ENCODE results near the gene KRTAP10-6. TPM values are rescaled to one million over a fixed set of nuclear protein-coding genes. Genes with fewer than 3 reads are reported as not detected.
"Not testable (repeated sequence)": the region's sequence is repeated elsewhere in the genome, so short reads cannot be mapped to it uniquely, and the experiment has no call there.

KRTAP10-6 gene
- total RNA-seq, 1 donor from 2014 or later: not detected

DNA sequence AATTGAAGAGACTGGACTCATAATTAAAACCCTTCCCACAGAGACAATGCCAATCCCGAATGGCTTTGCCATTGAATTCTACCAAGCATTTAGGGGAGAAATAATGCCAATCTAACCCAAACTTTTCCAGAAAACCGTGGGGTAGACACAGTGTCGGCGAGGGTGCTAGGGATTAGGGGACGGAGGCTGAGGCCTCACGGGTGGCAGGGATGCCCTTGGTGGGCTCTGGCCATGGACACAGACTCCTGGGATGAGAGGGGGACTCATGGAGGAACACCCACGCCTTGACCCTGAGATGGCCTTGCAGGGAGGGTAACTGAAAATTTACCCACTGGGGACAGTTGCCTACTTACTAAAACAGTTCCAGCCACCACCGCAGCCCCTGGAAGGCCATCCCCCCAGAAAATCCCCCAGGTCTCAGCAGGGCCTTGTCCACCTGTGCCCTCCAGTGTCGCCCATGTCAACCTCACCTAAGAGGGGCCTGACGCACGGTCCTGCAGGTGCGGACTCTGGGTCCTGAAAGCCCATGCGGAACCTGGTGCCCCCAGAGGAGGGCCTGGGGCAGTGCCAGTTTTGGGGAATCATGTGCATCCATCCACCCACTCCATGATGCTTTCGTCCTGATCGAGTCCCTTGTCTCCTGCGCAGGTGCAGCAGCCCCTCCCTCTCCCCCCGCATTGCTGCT lies 13.8 kb downstream of the KRTAP10-6 start:
- Histone ChIP-seq H3K27me3 (ENCODE audit: control insufficient read depth, insufficient read depth, low read length) (no peaks in the 10 kb centered on the region), H3K36me3 (ENCODE audit: control insufficient read depth, insufficient read depth, low read length) (no peaks in the 10 kb centered on the region), H3K4me3 (ENCODE audit: low read depth, low read length) (no peak overlapping the region)
- TF ChIP-seq, protein P1, sequence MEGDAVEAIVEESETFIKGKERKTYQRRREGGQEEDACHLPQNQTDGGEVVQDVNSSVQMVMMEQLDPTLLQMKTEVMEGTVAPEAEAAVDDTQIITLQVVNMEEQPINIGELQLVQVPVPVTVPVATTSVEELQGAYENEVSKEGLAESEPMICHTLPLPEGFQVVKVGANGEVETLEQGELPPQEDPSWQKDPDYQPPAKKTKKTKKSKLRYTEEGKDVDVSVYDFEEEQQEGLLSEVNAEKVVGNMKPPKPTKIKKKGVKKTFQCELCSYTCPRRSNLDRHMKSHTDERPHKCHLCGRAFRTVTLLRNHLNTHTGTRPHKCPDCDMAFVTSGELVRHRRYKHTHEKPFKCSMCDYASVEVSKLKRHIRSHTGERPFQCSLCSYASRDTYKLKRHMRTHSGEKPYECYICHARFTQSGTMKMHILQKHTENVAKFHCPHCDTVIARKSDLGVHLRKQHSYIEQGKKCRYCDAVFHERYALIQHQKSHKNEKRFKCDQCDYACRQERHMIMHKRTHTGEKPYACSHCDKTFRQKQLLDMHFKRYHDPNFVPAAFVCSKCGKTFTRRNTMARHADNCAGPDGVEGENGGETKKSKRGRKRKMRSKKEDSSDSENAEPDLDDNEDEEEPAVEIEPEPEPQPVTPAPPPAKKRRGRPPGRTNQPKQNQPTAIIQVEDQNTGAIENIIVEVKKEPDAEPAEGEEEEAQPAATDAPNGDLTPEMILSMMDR (IDR thresholded peaks at IDR 0.05; ENCODE audit: insufficient read depth, low read length, severe bottlenecking): no peak
- FAIRE-seq (no peak), DNase-seq (ENCODE audit: low read depth) (no peak)

DNA sequence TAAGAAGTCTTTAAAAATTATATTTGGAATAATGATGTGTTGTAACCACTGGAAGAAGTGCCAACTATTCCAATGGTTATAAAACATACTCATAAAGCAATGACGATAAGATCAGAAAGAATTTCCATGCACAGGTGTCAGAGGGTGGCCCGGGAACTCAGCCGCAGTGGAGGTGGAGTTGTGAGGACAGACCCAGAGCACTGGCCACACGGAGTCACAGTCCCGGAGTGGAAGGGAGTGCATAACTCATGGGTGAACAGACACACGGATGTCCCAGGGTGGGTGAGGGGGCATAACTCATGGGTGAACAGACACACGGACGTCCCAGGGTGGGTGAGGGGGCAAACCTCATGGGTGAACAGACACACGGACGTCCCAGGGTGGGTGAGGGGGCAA lies 16.3 kb downstream of the KRTAP10-6 start:
- TF ChIP-seq, protein P1 (IDR thresholded peaks at IDR 0.05; ENCODE audit: insufficient read depth, low read length, severe bottlenecking): no peak
- FAIRE-seq (no peak), DNase-seq (ENCODE audit: low read depth) (no peak)
- Histone ChIP-seq H3K36me3 (ENCODE audit: control insufficient read depth, insufficient read depth, low read length) (no peaks in the 10 kb centered on the region), H3K27me3 (ENCODE audit: control insufficient read depth, insufficient read depth, low read length) (no peaks in the 10 kb centered on the region), H3K4me3 (ENCODE audit: low read depth, low read length) (no peak overlapping the region)

DNA sequence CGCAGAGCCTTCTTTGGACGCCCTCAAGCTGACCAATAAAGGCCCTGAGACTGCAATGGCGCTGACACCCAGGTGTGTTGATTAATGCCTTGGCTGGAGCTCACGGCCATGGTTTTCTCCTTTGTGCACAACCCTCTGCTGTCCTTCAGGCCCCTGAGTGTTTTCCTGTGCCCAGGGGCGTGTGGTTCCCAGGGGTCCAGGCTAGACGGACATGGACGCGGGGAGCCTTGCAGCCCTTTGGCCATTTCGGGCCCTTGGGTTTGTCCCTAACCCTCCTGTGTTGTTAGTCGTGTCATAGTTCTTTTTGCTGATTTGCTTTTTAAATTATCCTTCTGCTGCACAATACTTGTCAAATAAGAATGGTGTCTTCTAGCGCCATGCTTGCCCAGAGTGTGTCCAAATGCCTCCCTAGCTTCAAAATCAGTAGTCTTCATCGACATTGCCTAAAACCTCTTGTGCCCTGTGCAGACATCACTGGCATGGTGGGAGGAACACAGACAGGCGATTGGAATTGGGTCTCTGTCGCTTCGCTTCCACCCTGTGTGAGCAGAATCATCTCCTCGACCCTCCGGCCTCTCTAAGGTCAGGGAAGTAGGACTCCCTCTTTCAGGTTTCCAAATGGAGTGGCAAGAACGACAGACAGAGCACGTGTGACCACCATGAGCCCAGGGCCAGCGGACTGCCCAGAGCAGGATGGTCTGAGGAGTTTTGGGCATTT lies 16.8 kb downstream of the KRTAP10-6 start:
- FAIRE-seq: no peak
- Histone ChIP-seq H3K4me3 (ENCODE audit: low read depth, low read length) (no peak overlapping the region), H3K27me3 (ENCODE audit: control insufficient read depth, insufficient read depth, low read length) (no peaks in the 10 kb centered on the region), H3K36me3 (ENCODE audit: control insufficient read depth, insufficient read depth, low read length) (no peaks in the 10 kb centered on the region)
- TF ChIP-seq, protein P1 (IDR thresholded peaks at IDR 0.05; ENCODE audit: insufficient read depth, low read length, severe bottlenecking): no peak
- no peak for DNase-seq (ENCODE audit: low read depth)

DNA sequence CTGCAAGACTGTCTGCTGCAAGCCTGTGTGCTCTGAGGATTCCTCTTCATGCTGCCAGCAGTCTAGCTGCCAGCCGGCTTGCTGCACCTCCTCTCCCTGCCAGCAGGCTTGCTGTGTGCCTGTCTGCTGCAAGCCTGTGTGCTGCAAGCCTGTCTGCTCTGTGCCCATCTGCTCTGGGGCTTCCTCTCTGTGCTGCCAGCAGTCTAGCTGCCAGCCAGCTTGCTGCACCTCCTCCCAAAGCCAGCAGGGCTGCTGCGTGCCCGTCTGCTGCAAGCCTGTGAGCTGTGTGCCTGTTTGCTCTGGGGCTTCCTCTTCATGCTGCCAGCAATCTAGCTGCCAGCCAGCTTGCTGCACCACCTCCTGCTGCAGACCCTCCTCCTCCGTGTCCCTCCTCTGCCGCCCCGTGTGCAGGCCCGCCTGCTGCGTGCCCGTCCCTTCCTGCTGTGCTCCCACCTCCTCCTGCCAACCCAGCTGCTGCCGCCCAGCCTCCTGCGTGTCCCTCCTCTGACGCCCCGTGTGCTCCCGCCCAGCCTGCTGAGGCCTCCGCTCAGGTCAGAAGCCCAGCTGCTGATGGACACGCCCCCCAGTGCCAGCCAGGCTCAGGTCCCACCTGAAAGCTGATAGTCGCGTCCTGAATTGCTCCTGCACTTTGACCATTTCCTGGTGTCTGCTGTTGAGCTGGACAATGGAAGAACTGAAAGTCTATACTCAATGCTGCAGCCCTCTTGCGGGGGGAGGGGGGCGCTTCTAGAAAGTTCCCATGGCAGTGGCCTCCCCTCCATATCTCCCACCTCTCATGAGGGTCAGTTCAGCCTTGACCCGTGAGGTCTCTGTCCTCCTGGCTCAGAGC lies 17.6 kb downstream of the KRTAP10-6 start:
- Histone ChIP-seq H3K36me3 (ENCODE audit: control insufficient read depth, insufficient read depth, low read length) (no peaks in the 10 kb centered on the region), H3K4me3 (ENCODE audit: low read depth, low read length) (no peak overlapping the region), H3K27me3 (ENCODE audit: control insufficient read depth, insufficient read depth, low read length) (no peaks in the 10 kb centered on the region)
- TF ChIP-seq, protein P1 (IDR thresholded peaks at IDR 0.05; ENCODE audit: insufficient read depth, low read length, severe bottlenecking): no peak
- no peak for FAIRE-seq
- no peak for DNase-seq (ENCODE audit: low read depth)

DNA sequence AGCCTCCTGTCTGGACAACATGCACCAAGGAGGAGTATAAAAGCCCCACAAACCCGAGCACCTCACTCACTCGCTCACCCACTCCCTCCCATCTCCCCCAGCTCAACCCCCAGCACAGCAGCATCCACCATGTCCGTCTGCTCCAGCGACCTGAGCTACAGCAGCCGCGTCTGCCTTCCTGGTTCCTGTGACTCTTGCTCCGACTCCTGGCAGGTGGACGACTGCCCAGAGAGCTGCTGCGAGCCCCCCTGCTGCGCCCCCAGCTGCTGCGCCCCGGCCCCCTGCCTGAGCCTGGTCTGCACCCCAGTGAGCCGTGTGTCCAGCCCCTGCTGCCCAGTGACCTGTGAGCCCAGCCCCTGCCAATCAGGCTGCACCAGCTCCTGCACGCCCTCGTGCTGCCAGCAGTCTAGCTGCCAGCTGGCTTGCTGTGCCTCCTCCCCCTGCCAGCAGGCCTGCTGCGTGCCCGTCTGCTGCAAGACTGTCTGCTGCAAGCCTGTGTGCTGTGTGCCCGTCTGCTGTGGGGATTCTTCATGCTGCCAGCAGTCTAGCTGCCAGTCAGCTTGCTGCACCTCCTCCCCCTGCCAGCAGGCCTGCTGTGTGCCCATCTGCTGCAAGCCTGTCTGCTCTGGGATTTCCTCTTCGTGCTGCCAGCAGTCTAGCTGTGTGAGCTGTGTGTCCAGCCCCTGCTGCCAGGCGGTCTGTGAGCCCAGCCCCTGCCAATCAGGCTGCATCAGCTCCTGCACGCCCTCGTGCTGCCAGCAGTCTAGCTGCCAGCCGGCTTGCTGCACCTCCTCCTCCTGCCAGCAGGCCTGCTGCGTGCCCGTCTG lies 18.5 kb downstream of the KRTAP10-6 start, which contains the start of gene KRTAP10-4:
KRTAP10-4 (plus strand) TSS at position 100 of the 827 bp plus-strand sequence; CDS start at position 130, 30 bp downstream.
- not testable (repeated sequence) for H3K27me3 ChIP-seq (ENCODE audit: control insufficient read depth, insufficient read depth, low read length); H3K36me3 ChIP-seq (ENCODE audit: control insufficient read depth, insufficient read depth, low read length); FAIRE-seq; DNase-seq (ENCODE audit: low read depth); H3K4me3 ChIP-seq (ENCODE audit: low read depth, low read length)

All from bronchial epithelial cell (primary cell).